ENCODE measurements around the gene KCNA1.

KCNA1 gene

GRCh38 chr12:4960547-4960946 lies 50.8 kb downstream of the KCNA1 start:
- DNase-seq (ENCODE audit: low spot score): no peak

- no peak for DNase-seq (ENCODE audit: low spot score)
These were observed 51.6 kb downstream of the KCNA1 start for GRCh38 chr12:4961311-4961710.

- DNase-seq (ENCODE audit: low spot score): no peak
These were observed 53.1 kb downstream of the KCNA1 start for GRCh38 chr12:4962539-4963486.

All from kidney capillary endothelial cell (primary cell).